Gastroesophageal sphincter (tissue), 3 donors: ENCODE results near the gene HS3ST4.

Source experiments
- EP300 ChIP-seq: sonication (generic); formaldehyde crosslinking; IDR thresholded peaks from one replicate; pipeline ENCODE4 v1.6.1; 2017; ENCODE audit warnings: antibody characterized with exemption, mild to moderate bottlenecking
- POLR2A ChIP-seq, 2 donors: fragments of 450-650 bp; IDR thresholded peaks; one replicate each; pipeline ENCODE4 v1.6.1; 2017; ENCODE audit warnings: antibody characterized with exemption in 2 of 2, mild to moderate bottlenecking in 2 of 2, moderate library complexity in 1 of 2
- POLR2AphosphoS5 ChIP-seq: sonication (generic); formaldehyde crosslinking; IDR thresholded peaks from one replicate; pipeline ENCODE4 v1.6.1; 2017; ENCODE audit warnings: antibody characterized with exemption
- TF ChIP-seq, protein P1 (sequence below), 4 experiments: fragments of 200-600 bp in 2 of 4; fragments of 450-650 bp in 2 of 4; sonication (generic) in 1 of 4; IDR thresholded peaks; one replicate each; pipeline ENCODE4 v1.5.1; 2017 to 2019; ENCODE audit warnings: antibody characterized with exemption in 4 of 4, mild to moderate bottlenecking in 2 of 4, moderate library complexity in 2 of 4

- TF ChIP-seq, protein P1, sequence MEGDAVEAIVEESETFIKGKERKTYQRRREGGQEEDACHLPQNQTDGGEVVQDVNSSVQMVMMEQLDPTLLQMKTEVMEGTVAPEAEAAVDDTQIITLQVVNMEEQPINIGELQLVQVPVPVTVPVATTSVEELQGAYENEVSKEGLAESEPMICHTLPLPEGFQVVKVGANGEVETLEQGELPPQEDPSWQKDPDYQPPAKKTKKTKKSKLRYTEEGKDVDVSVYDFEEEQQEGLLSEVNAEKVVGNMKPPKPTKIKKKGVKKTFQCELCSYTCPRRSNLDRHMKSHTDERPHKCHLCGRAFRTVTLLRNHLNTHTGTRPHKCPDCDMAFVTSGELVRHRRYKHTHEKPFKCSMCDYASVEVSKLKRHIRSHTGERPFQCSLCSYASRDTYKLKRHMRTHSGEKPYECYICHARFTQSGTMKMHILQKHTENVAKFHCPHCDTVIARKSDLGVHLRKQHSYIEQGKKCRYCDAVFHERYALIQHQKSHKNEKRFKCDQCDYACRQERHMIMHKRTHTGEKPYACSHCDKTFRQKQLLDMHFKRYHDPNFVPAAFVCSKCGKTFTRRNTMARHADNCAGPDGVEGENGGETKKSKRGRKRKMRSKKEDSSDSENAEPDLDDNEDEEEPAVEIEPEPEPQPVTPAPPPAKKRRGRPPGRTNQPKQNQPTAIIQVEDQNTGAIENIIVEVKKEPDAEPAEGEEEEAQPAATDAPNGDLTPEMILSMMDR (IDR thresholded peaks at IDR 0.05) = no peak
- no peak for TF ChIP-seq POLR2A (IDR thresholded peaks at IDR 0.05)
- no peak for TF ChIP-seq EP300
- no peak for TF ChIP-seq POLR2AphosphoS5
Measured at GRCh38 chr16:25896411-25896810, 204.7 kb downstream of the HS3ST4 start.
